H1 (cell line): Measurements from ENCODE around the gene FBH1. TPM values are rescaled to one million over a fixed set of nuclear protein-coding genes. Genes with fewer than 3 reads are reported as not detected.

Experiments
- CTCF ChIA-PET: fragments of 300-600 bp; sonication (Branson Sonifier 250); formaldehyde crosslinking; loops from one replicate; lab custom pipeline; 2021; ENCODE audit not compliant: partially characterized antibody; lab: Charles Lee
- POLR2A ChIA-PET: fragments of 300-600 bp; sonication (Branson Sonifier 250); formaldehyde crosslinking; loops from one replicate; lab custom pipeline; 2021; ENCODE audit warnings: inconsistent platforms; ENCODE audit not compliant: partially characterized antibody; lab: Charles Lee
- DNase-seq, 2 experiments: peaks; one replicate each; pipeline versions ENCODE4 v3.0.0 to v3.0.0-alpha.2; 2010 to 2022; ENCODE audit warnings: low spot score in 2 of 2, low read depth in 1 of 2, mixed read lengths in 1 of 2
- FAIRE-seq: peaks from 2 replicates; lab custom pipeline; 2011; peaks lifted over from hg19 to GRCh38; lab: Jason Lieb, UNC
- H2AFZ ChIP-seq: 2 replicates; pipeline ENCODE4 v1.8.1; 2012; ENCODE audit warnings: low read length, inconsistent platforms
- H2AK5ac ChIP-seq: 2 replicates; pipeline ENCODE4 v1.6.1; 2013; ENCODE audit warnings: low read depth, low read length
- H2BK120ac ChIP-seq: replicated peaks from 2 replicates; pipeline ENCODE3; 2013; ENCODE audit warnings: low read depth, low read length, inconsistent platforms
- H2BK12ac ChIP-seq: 2 replicates; pipeline ENCODE4 v1.6.1; 2013; ENCODE audit warnings: low read depth, low read length
- H2BK15ac ChIP-seq: 2 replicates; pipeline ENCODE4 v1.6.1; 2013; ENCODE audit warnings: low read length
- H2BK20ac ChIP-seq: 2 replicates; pipeline ENCODE4 v1.6.1; 2013; ENCODE audit warnings: low read length
- H2BK5ac ChIP-seq: 2 replicates; pipeline ENCODE4 v1.6.1; 2013; ENCODE audit warnings: low read depth, low read length
- H3K14ac ChIP-seq: 2 replicates; pipeline ENCODE4 v1.6.1; 2013; ENCODE audit warnings: inconsistent platforms; ENCODE audit not compliant: insufficient read length
- H3K18ac ChIP-seq: 2 replicates; pipeline ENCODE4 v1.6.1; 2013; ENCODE audit warnings: low read length; ENCODE audit errors: extremely low read depth
- H3K23ac ChIP-seq: 2 replicates; pipeline ENCODE4 v1.6.1; 2013; ENCODE audit warnings: inconsistent platforms; ENCODE audit not compliant: insufficient read length
- H3K23me2 ChIP-seq: 2 replicates; pipeline ENCODE4 v1.6.1; 2013; ENCODE audit warnings: low read depth, low read length
- H3K27ac ChIP-seq: 2 replicates; pipeline ENCODE4 v1.6.1; 2011; ENCODE audit warnings: low read depth, low read length, inconsistent platforms
- H3K27me3 ChIP-seq, 4 experiments: replicated peaks in 1 of 4; 1 replicate in 1 of 4; 2 replicates in 3 of 4; pipeline versions ENCODE4 v1.6.1 to v1.8.1; 2011 to 2013; ENCODE audit warnings: low read length in 3 of 4, mild to moderate bottlenecking in 3 of 4, inconsistent platforms in 2 of 4, mixed read lengths in 2 of 4, moderate library complexity in 1 of 4; ENCODE audit not compliant: control insufficient read depth in 3 of 4, insufficient read depth in 3 of 4; ENCODE audit errors: extremely low read depth in 1 of 4
- H3K36me3 ChIP-seq, 4 experiments: 2 replicates each; pipeline versions ENCODE4 v1.6.1 to v1.8.1; 2011 to 2013; ENCODE audit warnings: mild to moderate bottlenecking in 4 of 4, low read length in 3 of 4, moderate library complexity in 2 of 4, control low read depth in 1 of 4, inconsistent platforms in 1 of 4; ENCODE audit not compliant: insufficient read depth in 4 of 4, control insufficient read depth in 2 of 4
- H3K4ac ChIP-seq: replicated peaks from 2 replicates; pipeline ENCODE3; 2013; ENCODE audit warnings: low read length, low read depth, mixed read lengths, inconsistent platforms; ENCODE audit not compliant: insufficient read length
- H3K4me1 ChIP-seq, 4 experiments: replicated peaks in 1 of 4; 1 replicate in 1 of 4; 2 replicates in 3 of 4; pipeline versions ENCODE4 v1.6.1 to v1.8.1; 2011 to 2013; ENCODE audit warnings: low read length in 3 of 4, inconsistent platforms in 2 of 4, mixed read lengths in 1 of 4; ENCODE audit not compliant: insufficient read depth in 4 of 4, control insufficient read depth in 3 of 4
- H3K4me2 ChIP-seq, 2 experiments: 2 replicates each; pipeline versions ENCODE4 v1.6.1 to v1.8.1; 2011 to 2013; ENCODE audit warnings: low read depth in 2 of 2, low read length in 2 of 2, control low read depth in 1 of 2, inconsistent platforms in 1 of 2, mild to moderate bottlenecking in 1 of 2; ENCODE audit not compliant: insufficient read depth in 1 of 2
- H3K4me3 ChIP-seq, 4 experiments: fragments of 200-600, 300-600 bp in 1 of 4; sonication (generic), shearing (Covaris generic), sonication (Bioruptor Twin) in 1 of 4; 2 replicates each; pipeline versions ENCODE4 v1.5.1 to v1.8.1; 2011 to 2016; ENCODE audit warnings: low read length in 4 of 4, low read depth in 3 of 4, control low read depth in 2 of 4, inconsistent platforms in 2 of 4, mild to moderate bottlenecking in 2 of 4, mixed read lengths in 1 of 4, moderate library complexity in 1 of 4; ENCODE audit not compliant: insufficient read depth in 2 of 4; ENCODE audit errors: extremely low read depth in 1 of 4
- H3K56ac ChIP-seq: replicated peaks from 2 replicates; pipeline ENCODE3; 2013; ENCODE audit warnings: low read depth, mild to moderate bottlenecking, mixed read lengths, low read length, inconsistent platforms; ENCODE audit not compliant: insufficient read length
- H3K79me1 ChIP-seq: 2 replicates; pipeline ENCODE4 v1.6.1; 2013; ENCODE audit warnings: low read depth, low read length, control low read depth
- H3K79me2 ChIP-seq, 2 experiments: 2 replicates each; pipeline versions ENCODE4 v1.6.1 to v1.8.1; 2012 to 2013; ENCODE audit warnings: low read length in 2 of 2, mild to moderate bottlenecking in 2 of 2, inconsistent platforms in 1 of 2; ENCODE audit not compliant: insufficient read depth in 2 of 2, control insufficient read depth in 1 of 2
- H3K9ac ChIP-seq, 4 experiments: replicated peaks in 1 of 4; 1 replicate in 1 of 4; 2 replicates in 3 of 4; pipeline versions ENCODE4 v1.6.1 to v1.8.1; 2011 to 2013; ENCODE audit warnings: low read depth in 3 of 4, low read length in 3 of 4, control low read depth in 2 of 4, mild to moderate bottlenecking in 2 of 4, moderate library complexity in 2 of 4, inconsistent platforms in 1 of 4; ENCODE audit errors: extremely low read depth in 1 of 4
- H3K9me3 ChIP-seq, 2 experiments: 2 replicates each; pipeline versions ENCODE4 v1.6.1 to v1.8.1; 2012 to 2013; ENCODE audit warnings: mild to moderate bottlenecking in 2 of 2, moderate library complexity in 2 of 2, control low read depth in 1 of 2, inconsistent platforms in 1 of 2, low read depth in 1 of 2, low read length in 1 of 2, mixed read lengths in 1 of 2; ENCODE audit not compliant: insufficient read depth in 2 of 2
- H4K20me1 ChIP-seq, 2 experiments: replicated peaks in 1 of 2; 2 replicates each; pipeline versions ENCODE3 to v1.8.1; 2011 to 2013; ENCODE audit warnings: inconsistent platforms in 2 of 2, low read length in 2 of 2, mild to moderate bottlenecking in 1 of 2; ENCODE audit not compliant: insufficient read depth in 2 of 2, control insufficient read depth in 1 of 2
- H4K5ac ChIP-seq: 2 replicates; pipeline ENCODE4 v1.6.1; 2013; ENCODE audit warnings: low read length, low read depth, mixed read lengths, inconsistent platforms; ENCODE audit not compliant: insufficient read length
- H4K8ac ChIP-seq: 2 replicates; pipeline ENCODE4 v1.8.0; 2013; ENCODE audit warnings: mild to moderate bottlenecking, moderate library complexity, low read length, inconsistent platforms; ENCODE audit not compliant: insufficient read depth; ENCODE audit errors: extremely low read depth
- H4K91ac ChIP-seq: replicated peaks from 2 replicates; pipeline ENCODE3; 2013; ENCODE audit warnings: low read length, mixed read lengths, inconsistent platforms; ENCODE audit not compliant: insufficient read length
- CREB1 ChIP-seq: IDR thresholded peaks from 2 replicates; pipeline ENCODE4 v1.6.1; 2012; ENCODE audit warnings: inconsistent platforms
- HDAC2 ChIP-seq, 2 experiments: fragments of 300-600 bp in 1 of 2; sonication (generic) in 1 of 2; IDR thresholded peaks; 2 replicates each; pipeline ENCODE4 v1.6.1; 2011 to 2012; ENCODE audit warnings: low read depth in 2 of 2, low read length in 2 of 2, mild to moderate bottlenecking in 2 of 2, moderate library complexity in 2 of 2, borderline replicate concordance in 1 of 2, inconsistent platforms in 1 of 2
- TCF12 ChIP-seq: IDR thresholded peaks from 2 replicates; pipeline ENCODE4 v1.6.1; 2011; ENCODE audit warnings: low read depth, mild to moderate bottlenecking, low read length
- WGBS, 2 experiments: shearing (Covaris generic) in 1 of 2; methylation state at CpG; one replicate each; pipeline versions ENCODE4 v1.1.6 to v1.1.7; 2013 to 2015; ENCODE audit warnings: low lambda C conversion rate in 2 of 2, mixed read lengths in 2 of 2, inconsistent platforms in 1 of 2, low coverage in 1 of 2, missing lambda C conversion rate in 1 of 2; ENCODE audit not compliant: insufficient replicate concordance in 2 of 2, insufficient coverage in 1 of 2, insufficient read length in 1 of 2; ENCODE audit errors: extremely low coverage in 1 of 2, missing lambda C conversion rate in 1 of 2; 5-methylcytosine and 5-hydroxymethylcytosine counted together
- polyA plus RNA-seq, 7 experiments: library from polyadenylated mRNA; depleted of rRNA in 3 of 7; stranded (reverse) in 5 of 7; unstranded in 2 of 7; fragments of >200 nt in 5 of 7; fragments of 200-250 nt in 2 of 7; gene quantifications; 1 replicate in 5 of 7; 2 replicates in 1 of 7; 4 replicates in 1 of 7; pipeline versions ENCODE4 v1.2.1 to v1.2.3, GENCODE V29; 2011 to 2013; ENCODE audit warnings: missing spikeins in 2 of 7, mixed read lengths in 2 of 7
- total RNA-seq: library from RNA; stranded (reverse); fragmentation: NEBNext Ultra II Directional; extraction: Animal tissue kit (Norgen Biotek cat#: 25700); gene quantifications from 2 replicates; pipeline ENCODE4 v1.2.1, GENCODE V29; 2021

Gene FBH1
- total and polyA plus RNA-seq, 2 of the 8 experiments (the other 6 are each of a cell fraction or from before 2014, with no cell fraction given), result 31.1 to 51.8 TPM

GRCh38 chr10:5887029-5887428 is 3.0 kb upstream of the FBH1 start:
- Histone ChIP-seq H3K36me3 (peaks cover 9 to 47% (median 21%) of the 10 kb centered on the region in 4 experiments; a peak in 7 of 8 replicates), H4K20me1 (peaks cover 9 to 15% of the 10 kb centered on the region in 2 experiments), H2BK15ac (no peak overlapping the region), H3K18ac (no peak overlapping the region), H4K8ac (no peak overlapping the region), H3K4me1 (peaks cover 5 to 14% (median 5%) of the 10 kb centered on the region in 4 experiments; a peak in 6 of 7 replicates), H3K23me2 (peaks cover 13% of the 10 kb centered on the region), H3K4me2 (no peak overlapping the region), H3K4ac (no peak overlapping the region), H3K23ac (no peak overlapping the region), H2BK5ac (no peak overlapping the region), H3K9me3 (no peaks in the 10 kb centered on the region), H4K91ac (no peak overlapping the region), H3K79me1 (peaks cover 19% of the 10 kb centered on the region), H4K5ac (no peak overlapping the region), H3K4me3 (no peak overlapping the region), H3K79me2 (peaks cover 8 to 29% of the 10 kb centered on the region in 2 experiments), H2BK120ac (no peak overlapping the region), H2BK12ac (no peak overlapping the region), H3K56ac (no peak overlapping the region), H3K27ac (no peak overlapping the region), H2AFZ (no peak overlapping the region), H2AK5ac (no peak overlapping the region), H2BK20ac (no peak overlapping the region), H3K14ac (no peak overlapping the region), H3K27me3 (no peaks in the 10 kb centered on the region), H3K9ac (no peak overlapping the region)
- CTCF ChIA-PET, result interaction anchor here (4.2 kb wide), 1 partner anchor 14 kb away, joined by 25 read pairs; no protein-coding TSS in a partner anchor
- WGBS, 2 experiments, result 93% methylated on average over 1 of the region's 1 CpG; no CpG with 5 or more reads in 1 of the 2 experiments
- DNase-seq (no peak), FAIRE-seq (no peak)
- TF ChIP-seq TCF12 (no peak), CREB1 (no peak), HDAC2 (IDR thresholded peaks at IDR 0.05; ENCODE audit: borderline replicate concordance in 1 of 2, low read depth in 2 of 2, low read length in 2 of 2) (no peak)
- POLR2A ChIA-PET, result no interaction called here
